C4-2B (cell line): ENCODE measurements around the gene DEK.

Experiments used
- ZFX ChIP-seq: fragments of 450-650 bp; IDR thresholded peaks from 2 replicates; pipeline ENCODE4 v1.6.1; 2017
- TF ChIP-seq, protein P1 (sequence below): fragments of 450-650 bp; conservative IDR thresholded peaks from 2 replicates; pipeline ENCODE4 v1.5.1; 2017; ENCODE audit warnings: mild to moderate bottlenecking

- TF ChIP-seq, protein P1, sequence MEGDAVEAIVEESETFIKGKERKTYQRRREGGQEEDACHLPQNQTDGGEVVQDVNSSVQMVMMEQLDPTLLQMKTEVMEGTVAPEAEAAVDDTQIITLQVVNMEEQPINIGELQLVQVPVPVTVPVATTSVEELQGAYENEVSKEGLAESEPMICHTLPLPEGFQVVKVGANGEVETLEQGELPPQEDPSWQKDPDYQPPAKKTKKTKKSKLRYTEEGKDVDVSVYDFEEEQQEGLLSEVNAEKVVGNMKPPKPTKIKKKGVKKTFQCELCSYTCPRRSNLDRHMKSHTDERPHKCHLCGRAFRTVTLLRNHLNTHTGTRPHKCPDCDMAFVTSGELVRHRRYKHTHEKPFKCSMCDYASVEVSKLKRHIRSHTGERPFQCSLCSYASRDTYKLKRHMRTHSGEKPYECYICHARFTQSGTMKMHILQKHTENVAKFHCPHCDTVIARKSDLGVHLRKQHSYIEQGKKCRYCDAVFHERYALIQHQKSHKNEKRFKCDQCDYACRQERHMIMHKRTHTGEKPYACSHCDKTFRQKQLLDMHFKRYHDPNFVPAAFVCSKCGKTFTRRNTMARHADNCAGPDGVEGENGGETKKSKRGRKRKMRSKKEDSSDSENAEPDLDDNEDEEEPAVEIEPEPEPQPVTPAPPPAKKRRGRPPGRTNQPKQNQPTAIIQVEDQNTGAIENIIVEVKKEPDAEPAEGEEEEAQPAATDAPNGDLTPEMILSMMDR: no peak
- no peak for TF ChIP-seq ZFX
These were observed 80.6 kb downstream of the DEK start for GRCh38 chr6:18183766-18184165.
